ENCODE measurements around the gene TMEM270.

DNA sequence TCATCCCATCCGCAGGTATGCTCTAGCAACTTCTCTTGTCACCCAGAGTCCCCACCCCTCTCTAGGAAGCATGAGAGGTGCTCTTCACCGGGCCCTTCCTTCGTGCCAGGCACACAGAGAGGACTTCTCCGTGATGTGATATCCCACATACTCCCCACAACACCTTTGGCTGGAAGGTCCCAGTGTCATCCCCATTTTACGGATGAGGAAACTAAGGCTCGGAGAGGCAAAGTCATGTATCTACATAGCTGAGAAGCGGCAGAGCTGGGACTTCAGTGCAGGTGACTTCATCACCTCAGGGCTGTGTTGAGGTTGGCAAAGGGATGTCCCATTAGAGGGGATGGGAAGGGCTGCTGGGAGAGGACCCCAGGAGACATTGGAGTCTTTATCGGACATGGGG, 15.4 kb downstream of the TMEM270 start:
- TF ChIP-seq CTCF (IDR thresholded peaks at IDR 0.05): no peak
- no peak for TF ChIP-seq POLR2AphosphoS5 (IDR thresholded peaks at IDR 0.05)
- TF ChIP-seq POLR2A (IDR thresholded peaks at IDR 0.05): no peak

Measured in gastroesophageal sphincter (tissue), 3 donors.